ENCODE measurements around the gene ATP6AP1.

ATP6AP1 gene

GRCh38 chrX:154430916-154431315, 2.4 kb downstream of the ATP6AP1 start:
- DNase-seq, result peak; percentile 54 to 80 (median 71)

DNA sequence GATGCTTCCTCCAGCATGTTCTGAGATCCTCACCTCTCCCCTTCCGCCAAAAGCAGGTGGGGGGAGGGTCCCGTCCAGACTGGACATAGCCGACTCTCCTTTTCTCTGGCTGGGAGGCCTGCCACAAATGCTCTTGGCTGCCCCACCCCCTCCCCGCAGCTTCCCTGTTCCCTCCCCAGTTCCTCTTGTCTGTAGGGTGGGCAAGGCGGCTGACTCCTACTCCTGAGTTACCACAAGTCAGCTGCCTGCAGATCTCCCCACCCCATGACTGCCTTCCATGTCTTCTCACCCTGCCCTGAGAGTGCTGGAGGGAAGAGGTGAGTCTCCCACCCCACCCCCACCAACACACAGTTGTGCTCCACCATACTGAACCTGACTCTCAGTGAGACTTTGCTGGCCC, 2.9 kb downstream of the ATP6AP1 start:
- peak; percentile 74 to 88 (median 86) for DNase-seq

GRCh38 chrX:154432210-154432609, 3.7 kb downstream of the ATP6AP1 start:
- no peak for DNase-seq

DNA sequence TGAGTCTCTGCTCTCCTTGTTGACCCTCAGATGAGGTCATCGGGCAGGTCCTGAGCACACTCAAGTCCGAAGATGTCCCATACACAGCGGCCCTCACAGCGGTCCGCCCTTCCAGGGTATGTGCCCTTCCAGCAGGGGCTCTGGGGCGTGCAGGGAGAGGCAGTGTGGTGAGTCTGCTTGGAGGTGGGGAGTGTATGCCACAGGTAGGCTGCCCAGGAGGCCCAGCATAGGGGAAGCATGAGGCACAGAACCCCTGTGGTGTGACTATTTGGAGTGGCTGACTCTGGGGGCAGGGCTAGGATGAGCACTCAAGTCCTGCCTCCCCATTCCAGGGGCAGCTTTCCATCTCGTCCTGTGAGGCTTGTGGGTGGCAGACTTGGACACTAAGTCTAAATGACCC, 5.1 kb downstream of the ATP6AP1 start:
- DNase-seq, result no peak

- DNase-seq, result no peak
Observed at GRCh38 chrX:154434394-154435168, 6.1 kb downstream of the ATP6AP1 start.

DNA sequence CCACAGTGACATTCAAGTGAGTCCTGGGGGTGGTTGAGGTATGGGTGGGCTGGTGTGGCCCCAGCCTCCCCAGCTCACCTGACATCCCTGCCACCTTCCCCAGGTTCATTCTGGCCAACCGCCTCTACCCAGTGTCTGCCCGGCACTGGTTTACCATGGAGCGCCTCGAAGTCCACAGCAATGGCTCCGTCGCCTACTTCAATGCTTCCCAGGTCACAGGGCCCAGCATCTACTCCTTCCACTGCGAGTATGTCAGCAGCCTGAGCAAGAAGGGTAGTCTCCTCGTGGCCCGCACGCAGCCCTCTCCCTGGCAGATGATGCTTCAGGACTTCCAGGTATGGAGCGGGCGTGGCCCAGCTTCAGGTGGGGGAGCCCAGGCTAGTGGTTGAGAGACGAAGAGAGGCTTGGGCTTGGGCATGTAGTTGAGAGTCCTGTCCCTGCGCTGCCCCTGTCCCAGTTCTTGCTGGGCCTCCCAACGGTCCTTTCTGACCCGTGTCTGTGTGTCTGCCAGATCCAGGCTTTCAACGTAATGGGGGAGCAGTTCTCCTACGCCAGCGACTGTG, 6.8 kb downstream of the ATP6AP1 start:
- no peak for DNase-seq

DNA sequence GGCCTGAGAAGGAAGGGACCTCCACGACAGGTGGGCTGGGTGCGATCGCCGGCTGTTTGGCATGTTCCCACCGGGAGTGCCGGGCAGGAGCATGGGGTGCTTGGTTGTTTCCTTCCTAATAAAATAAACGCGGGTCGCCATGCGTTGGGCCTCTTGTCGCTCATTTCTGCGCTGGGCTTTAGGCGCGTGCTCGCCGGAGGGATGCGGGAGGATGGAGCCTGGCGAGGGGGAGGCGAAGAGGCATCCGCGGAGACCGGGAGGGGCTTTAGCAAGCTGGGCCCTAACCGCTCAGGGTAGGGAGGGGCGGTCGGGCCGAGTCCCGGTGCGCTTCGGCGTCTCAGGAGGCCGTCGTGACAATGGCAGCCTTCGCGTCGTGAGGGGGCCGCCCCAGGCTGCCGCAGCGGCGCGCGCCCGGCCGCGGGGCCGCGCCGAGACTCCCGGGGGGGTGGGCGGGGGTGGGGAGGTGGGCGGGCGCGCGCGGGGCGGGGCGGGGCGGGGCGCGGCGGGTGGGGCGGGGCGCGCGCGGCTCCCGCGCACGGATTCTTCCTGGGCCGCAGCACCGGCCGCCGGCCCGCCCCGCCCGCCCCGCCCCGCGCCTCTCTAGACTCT, 8.0 kb downstream of the ATP6AP1 start:
- DNase-seq, result peak; percentile 41 to 81 (median 61)

- DNase-seq, result peak; percentile 48 to 81 (median 62)
Observed at GRCh38 chrX:154436983-154437752, 8.7 kb downstream of the ATP6AP1 start, which contains the start of gene GDI1. TSS of gene GDI1 (plus strand) at chrX:154437154. CDS start at chrX:154437255, 101 bp downstream.

- DNase-seq, result no peak
Observed at GRCh38 chrX:154437971-154438893, 9.8 kb downstream of the ATP6AP1 start.

- no peak for DNase-seq
Observed at GRCh38 chrX:154439841-154440240, 11.4 kb downstream of the ATP6AP1 start.

- DNase-seq, result no peak
Observed at GRCh38 chrX:154440623-154441357, 12.3 kb downstream of the ATP6AP1 start.

DNA sequence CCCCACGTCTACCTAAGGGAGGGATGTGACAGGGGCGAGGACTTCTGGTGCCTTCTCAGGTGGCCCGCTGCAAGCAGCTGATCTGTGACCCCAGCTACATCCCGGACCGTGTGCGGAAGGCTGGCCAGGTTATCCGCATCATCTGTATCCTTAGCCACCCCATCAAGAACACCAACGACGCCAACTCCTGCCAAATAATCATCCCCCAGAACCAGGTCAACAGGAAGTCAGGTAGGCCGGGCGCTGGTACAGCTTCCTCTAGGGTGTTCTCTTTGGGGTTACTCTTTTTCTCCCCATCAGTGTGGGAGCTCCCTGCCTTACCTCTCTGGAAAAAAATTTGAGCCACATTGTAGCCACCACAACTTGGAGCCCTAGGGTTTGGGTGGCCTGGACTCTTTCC, 13.1 kb downstream of the ATP6AP1 start:
- no peak for DNase-seq

DNA sequence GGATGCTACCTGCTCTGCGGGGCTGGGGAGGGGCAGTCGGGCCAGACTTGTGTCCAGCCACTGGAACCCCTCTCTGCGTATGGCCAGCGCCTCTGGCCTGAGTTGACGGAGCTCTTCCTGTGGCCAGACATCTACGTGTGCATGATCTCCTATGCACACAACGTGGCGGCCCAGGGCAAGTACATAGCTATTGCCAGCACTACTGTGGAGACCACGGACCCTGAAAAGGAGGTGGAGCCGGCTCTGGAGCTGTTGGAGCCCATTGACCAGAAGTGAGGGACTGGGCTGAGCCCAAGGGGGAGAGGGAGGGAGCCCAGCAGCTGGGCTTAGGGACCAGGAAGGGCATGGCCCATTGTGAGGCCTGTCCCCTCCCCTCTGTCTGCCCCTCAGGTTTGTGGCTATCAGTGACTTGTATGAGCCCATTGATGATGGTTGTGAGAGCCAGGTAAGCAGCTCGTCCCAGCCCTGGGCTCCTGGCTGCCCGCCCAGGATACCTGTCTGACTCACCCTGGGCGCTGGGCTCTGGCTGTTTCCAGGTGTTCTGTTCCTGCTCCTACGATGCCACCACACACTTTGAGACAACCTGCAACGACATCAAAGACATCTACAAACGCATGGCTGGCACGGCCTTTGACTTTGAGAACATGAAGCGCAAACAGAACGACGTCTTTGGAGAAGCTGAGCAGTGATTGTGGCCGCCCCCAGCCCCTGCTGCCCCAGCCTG, 13.7 kb downstream of the ATP6AP1 start:
- no peak for DNase-seq

DNA sequence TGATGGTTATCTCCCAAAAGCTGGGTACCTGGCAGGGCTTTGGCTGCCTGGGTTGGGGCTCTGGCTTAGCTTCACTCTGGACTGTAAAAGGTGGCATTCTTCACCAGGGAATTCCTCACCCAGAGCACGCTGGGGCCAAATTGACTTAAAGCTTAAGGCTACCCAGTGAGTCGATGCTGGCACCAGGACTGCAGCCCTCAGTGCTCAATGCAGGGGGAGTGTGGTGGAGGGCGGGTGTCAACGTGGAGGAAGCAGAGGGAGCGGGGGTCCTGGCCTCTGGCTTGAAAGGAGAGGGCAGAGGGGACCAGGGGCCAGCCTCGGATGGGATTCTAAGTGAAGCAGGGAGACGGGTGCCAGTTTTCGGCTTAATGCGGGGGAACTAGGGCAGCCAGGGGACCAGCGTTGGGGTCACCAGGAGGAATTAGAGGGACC, 15.0 kb downstream of the ATP6AP1 start:
- DNase-seq, result no peak

- peak; percentile 81 to 93 (median 87) for DNase-seq
Observed at GRCh38 chrX:154443992-154444754, 15.7 kb downstream of the ATP6AP1 start, which contains the start of gene FAM50A. TSS of gene FAM50A (plus strand) at chrX:154444141. CDS start at chrX:154444236, 95 bp downstream.

GRCh38 chrX:154444755-154445246, 16.3 kb downstream of the ATP6AP1 start:
- no peak for DNase-seq

GRCh38 chrX:154445776-154446175, 17.3 kb downstream of the ATP6AP1 start:
- no peak for DNase-seq

DNA sequence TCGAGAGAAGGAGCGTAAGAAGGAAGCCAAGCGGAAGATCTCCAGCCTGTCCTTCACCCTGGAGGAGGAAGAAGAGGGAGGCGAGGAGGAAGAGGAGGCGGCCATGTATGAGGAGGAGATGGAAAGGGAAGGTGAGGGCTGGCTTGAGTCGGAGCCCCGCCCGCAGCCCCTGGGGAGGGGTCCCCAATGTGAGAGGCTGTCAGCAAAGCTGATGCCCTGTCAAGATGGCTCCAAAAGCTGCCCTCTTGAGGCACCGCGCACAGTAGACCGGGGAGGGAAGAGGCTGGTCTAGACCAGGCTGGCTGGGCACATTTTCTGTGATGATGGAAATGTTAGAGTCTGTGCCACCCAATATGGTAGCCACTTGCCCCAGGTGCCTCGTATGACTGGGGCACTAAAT, 18.0 kb downstream of the ATP6AP1 start:
- no peak for DNase-seq

GRCh38 chrX:154448484-154448883, 20.0 kb downstream of the ATP6AP1 start:
- no peak for DNase-seq

Measured in suppressor macrophage (primary cell).